Measurements from ENCODE around the gene TTC21B. TPM values are rescaled to one million over a fixed set of nuclear protein-coding genes. Genes with fewer than 3 reads are reported as not detected.
"Not testable (repeated sequence)": the region's sequence is repeated elsewhere in the genome, so short reads cannot be mapped to it uniquely, and the experiment has no call there.

TTC21B gene
- total RNA-seq, 2 experiments from 2014 or later, result 26.2 to 29.8 TPM

DNA sequence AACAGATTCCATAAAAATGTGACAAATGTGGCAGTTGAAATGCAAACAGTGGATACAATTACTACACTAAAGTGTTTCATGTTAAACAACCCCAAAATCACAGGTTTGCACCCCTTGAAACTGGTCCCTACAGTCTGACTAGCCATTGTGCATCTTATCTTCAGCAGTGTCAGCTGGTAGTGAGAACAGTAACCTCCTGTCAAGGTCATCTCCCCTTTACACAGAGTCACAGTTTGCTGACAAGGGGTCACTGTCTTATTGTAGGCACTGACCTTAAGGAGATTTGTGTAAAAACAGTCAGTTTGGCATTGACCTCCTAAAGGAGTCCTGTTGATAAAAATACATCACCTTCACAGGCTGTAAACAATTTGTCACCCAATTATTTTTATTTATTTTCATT, 37.3 kb upstream of the TTC21B start:
- POLR2A ChIA-PET, result no interaction called here
- CTCF ChIA-PET (ENCODE audit: unreplicated experiment), result no interaction called here
- no peak overlapping the region for H3K4me3 ChIP-seq (ENCODE audit: low read depth, low read length, poor library complexity, severe bottlenecking)
- DNase-seq (ENCODE audit: low spot score), result no peak
- no peaks in the 10 kb centered on the region for H3K9me2 ChIP-seq (ENCODE audit: insufficient read depth, low read length)
- intact Hi-C loops (cut with micrococcal nuclease; ENCODE audit: unreplicated experiment), result no loop called here
- H3K9me3 ChIP-seq (ENCODE audit: low read length), result no peaks in the 10 kb centered on the region
- H2AFZ ChIP-seq (ENCODE audit: low read length), result no peak overlapping the region
- H3K36me3 ChIP-seq (ENCODE audit: insufficient read depth, low read length), result no peaks in the 10 kb centered on the region
- no peaks in the 10 kb centered on the region for H3K79me2 ChIP-seq (ENCODE audit: insufficient read depth, low read depth, low read length)
- no peaks in the 10 kb centered on the region for H4K20me1 ChIP-seq (ENCODE audit: insufficient read depth, low read length)
- TF ChIP-seq, protein P1, sequence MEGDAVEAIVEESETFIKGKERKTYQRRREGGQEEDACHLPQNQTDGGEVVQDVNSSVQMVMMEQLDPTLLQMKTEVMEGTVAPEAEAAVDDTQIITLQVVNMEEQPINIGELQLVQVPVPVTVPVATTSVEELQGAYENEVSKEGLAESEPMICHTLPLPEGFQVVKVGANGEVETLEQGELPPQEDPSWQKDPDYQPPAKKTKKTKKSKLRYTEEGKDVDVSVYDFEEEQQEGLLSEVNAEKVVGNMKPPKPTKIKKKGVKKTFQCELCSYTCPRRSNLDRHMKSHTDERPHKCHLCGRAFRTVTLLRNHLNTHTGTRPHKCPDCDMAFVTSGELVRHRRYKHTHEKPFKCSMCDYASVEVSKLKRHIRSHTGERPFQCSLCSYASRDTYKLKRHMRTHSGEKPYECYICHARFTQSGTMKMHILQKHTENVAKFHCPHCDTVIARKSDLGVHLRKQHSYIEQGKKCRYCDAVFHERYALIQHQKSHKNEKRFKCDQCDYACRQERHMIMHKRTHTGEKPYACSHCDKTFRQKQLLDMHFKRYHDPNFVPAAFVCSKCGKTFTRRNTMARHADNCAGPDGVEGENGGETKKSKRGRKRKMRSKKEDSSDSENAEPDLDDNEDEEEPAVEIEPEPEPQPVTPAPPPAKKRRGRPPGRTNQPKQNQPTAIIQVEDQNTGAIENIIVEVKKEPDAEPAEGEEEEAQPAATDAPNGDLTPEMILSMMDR (conservative IDR thresholded peaks at IDR 0.05; ENCODE audit: low read length), result no peak
- no peak for TF ChIP-seq EZH2phosphoT487 (IDR thresholded peaks at IDR 0.05; ENCODE audit: borderline replicate concordance, low read depth, low read length)
- H3K4me1 ChIP-seq (ENCODE audit: insufficient read depth, low read length, poor library complexity, severe bottlenecking), result no peaks in the 10 kb centered on the region
- no peak overlapping the region for H3K27ac ChIP-seq (ENCODE audit: low read depth, low read length, poor library complexity, severe bottlenecking)
- no peak overlapping the region for H3K4me2 ChIP-seq (ENCODE audit: low read length)
- BruUV-seq (replicated peaks), result no TSS peak

DNA sequence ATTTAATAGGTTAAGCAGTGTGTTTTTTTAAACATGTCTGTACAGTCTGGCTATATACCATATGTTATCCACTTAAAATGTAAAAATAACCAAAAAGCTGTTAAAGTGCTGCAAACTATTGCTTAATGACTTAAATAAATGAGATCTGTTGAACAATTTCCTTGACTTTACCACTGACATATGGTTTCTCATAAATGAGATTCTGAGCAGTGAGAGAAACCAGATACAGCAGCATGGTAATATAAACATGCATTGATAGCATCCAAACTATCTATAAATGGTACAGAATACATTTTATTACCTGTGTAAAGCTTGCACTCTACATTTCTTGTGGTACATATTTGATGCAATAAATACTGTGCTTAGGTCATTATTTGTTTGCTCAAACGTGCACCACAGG, 36.3 kb upstream of the TTC21B start:
- no peaks in the 10 kb centered on the region for H4K20me1 ChIP-seq (ENCODE audit: insufficient read depth, low read length)
- no peak for DNase-seq (ENCODE audit: low spot score)
- ChIA-PET POLR2A (no interaction called here), CTCF (ENCODE audit: unreplicated experiment) (no interaction called here)
- H3K9me3 ChIP-seq (ENCODE audit: low read length), result no peaks in the 10 kb centered on the region
- H3K4me1 ChIP-seq (ENCODE audit: insufficient read depth, low read length, poor library complexity, severe bottlenecking), result no peaks in the 10 kb centered on the region
- no peak overlapping the region for H3K4me2 ChIP-seq (ENCODE audit: low read length)
- no peaks in the 10 kb centered on the region for H3K79me2 ChIP-seq (ENCODE audit: insufficient read depth, low read depth, low read length)
- no peak overlapping the region for H3K27ac ChIP-seq (ENCODE audit: low read depth, low read length, poor library complexity, severe bottlenecking)
- intact Hi-C loops (cut with micrococcal nuclease; ENCODE audit: unreplicated experiment), result no loop called here
- BruUV-seq (replicated peaks), result no TSS peak
- TF ChIP-seq, protein P1 (conservative IDR thresholded peaks at IDR 0.05; ENCODE audit: low read length), result no peak
- TF ChIP-seq EZH2phosphoT487 (IDR thresholded peaks at IDR 0.05; ENCODE audit: borderline replicate concordance, low read depth, low read length), result no peak
- no peaks in the 10 kb centered on the region for H3K36me3 ChIP-seq (ENCODE audit: insufficient read depth, low read length)
- H3K9me2 ChIP-seq (ENCODE audit: insufficient read depth, low read length), result no peaks in the 10 kb centered on the region
- no peak overlapping the region for H3K4me3 ChIP-seq (ENCODE audit: low read depth, low read length, poor library complexity, severe bottlenecking)
- no peak overlapping the region for H2AFZ ChIP-seq (ENCODE audit: low read length)

DNA sequence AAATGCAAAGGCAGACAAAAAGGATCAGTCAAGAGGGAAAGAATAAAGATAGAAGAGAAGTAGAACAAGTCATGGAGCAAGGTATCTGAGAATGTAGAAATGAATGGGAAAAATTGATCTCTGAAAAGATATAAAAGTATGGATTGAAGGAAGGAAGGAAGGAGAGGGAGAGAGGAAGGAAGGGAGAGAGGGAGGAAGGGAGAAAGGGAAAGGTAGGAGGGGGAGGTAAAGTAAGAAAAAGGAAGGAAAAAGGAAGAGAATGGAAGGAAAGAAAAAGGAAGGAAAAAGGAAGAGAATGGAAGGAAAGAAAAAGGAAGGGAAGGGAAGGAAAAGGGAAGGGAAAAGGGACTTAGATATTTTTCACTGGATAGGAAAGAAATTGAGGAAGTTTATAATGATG, 31.5 kb upstream of the TTC21B start:
- intact Hi-C loops (cut with micrococcal nuclease; ENCODE audit: unreplicated experiment), result no loop called here
- Histone ChIP-seq H3K36me3 (ENCODE audit: insufficient read depth, low read length) (no peaks in the 10 kb centered on the region), H3K4me1 (ENCODE audit: insufficient read depth, low read length, poor library complexity, severe bottlenecking) (no peaks in the 10 kb centered on the region), H3K4me2 (ENCODE audit: low read length) (no peak overlapping the region), H3K9me3 (ENCODE audit: low read length) (no peaks in the 10 kb centered on the region), H4K20me1 (ENCODE audit: insufficient read depth, low read length) (no peaks in the 10 kb centered on the region), H3K79me2 (ENCODE audit: insufficient read depth, low read depth, low read length) (no peaks in the 10 kb centered on the region), H3K9me2 (ENCODE audit: insufficient read depth, low read length) (no peaks in the 10 kb centered on the region), H2AFZ (ENCODE audit: low read length) (no peak overlapping the region), H3K27ac (ENCODE audit: low read depth, low read length, poor library complexity, severe bottlenecking) (no peak overlapping the region), H3K4me3 (ENCODE audit: low read depth, low read length, poor library complexity, severe bottlenecking) (no peak overlapping the region)
- no TSS peak for BruUV-seq (replicated peaks)
- no peak for TF ChIP-seq EZH2phosphoT487 (IDR thresholded peaks at IDR 0.05; ENCODE audit: borderline replicate concordance, low read depth, low read length)
- no peak for DNase-seq (ENCODE audit: low spot score)
- CTCF ChIA-PET (ENCODE audit: unreplicated experiment), result no interaction called here
- POLR2A ChIA-PET, result no interaction called here

DNA sequence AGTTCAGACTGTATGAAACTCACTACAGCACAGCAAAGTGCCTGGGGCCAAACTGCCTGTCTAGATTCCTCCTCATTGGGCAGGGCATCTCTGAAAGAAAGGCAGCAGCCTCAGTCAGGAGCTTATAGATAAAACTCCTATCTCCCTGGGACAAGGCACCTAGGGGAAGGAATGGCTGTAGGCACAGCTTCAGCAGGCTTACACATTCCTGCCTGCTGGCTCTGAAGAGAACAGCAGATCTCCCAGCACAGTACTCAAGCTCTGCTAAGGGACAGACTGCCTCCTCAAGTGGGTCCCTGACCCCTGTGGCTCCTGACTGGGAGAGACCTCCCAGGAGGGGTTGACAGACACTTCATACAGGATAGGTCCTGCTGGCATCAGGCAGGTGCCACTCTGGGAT, 18.6 kb upstream of the TTC21B start:
- H4K20me1 ChIP-seq (ENCODE audit: insufficient read depth, low read length); H3K4me2 ChIP-seq (ENCODE audit: low read length); H3K4me3 ChIP-seq (ENCODE audit: low read depth, low read length, poor library complexity, severe bottlenecking); intact Hi-C loops (cut with micrococcal nuclease; ENCODE audit: unreplicated experiment); H3K36me3 ChIP-seq (ENCODE audit: insufficient read depth, low read length); H2AFZ ChIP-seq (ENCODE audit: low read length); H3K9me3 ChIP-seq (ENCODE audit: low read length); H3K27ac ChIP-seq (ENCODE audit: low read depth, low read length, poor library complexity, severe bottlenecking); H3K9me2 ChIP-seq (ENCODE audit: insufficient read depth, low read length); H3K79me2 ChIP-seq (ENCODE audit: insufficient read depth, low read depth, low read length); BruUV-seq (replicated peaks); DNase-seq (ENCODE audit: low spot score); H3K4me1 ChIP-seq (ENCODE audit: insufficient read depth, low read length, poor library complexity, severe bottlenecking); CTCF ChIA-PET (ENCODE audit: unreplicated experiment): not testable (repeated sequence)
- POLR2A ChIA-PET, result interaction anchor here (0.6 kb wide), 1 partner anchor 12 kb away, joined by 3 read pairs; no protein-coding TSS in a partner anchor

All from OCI-LY7 (cell line).